HG03521 (cell line): ENCODE measurements around the gene IQCE.

Source experiments
- ATAC-seq: cut with Tn5 transposase; IDR thresholded peaks from one replicate; pipeline ENCODE4 v1.9.1; 2021; ENCODE audit warnings: mild to moderate bottlenecking, moderate library complexity; ENCODE audit not compliant: unreplicated experiment

Gene IQCE

DNA sequence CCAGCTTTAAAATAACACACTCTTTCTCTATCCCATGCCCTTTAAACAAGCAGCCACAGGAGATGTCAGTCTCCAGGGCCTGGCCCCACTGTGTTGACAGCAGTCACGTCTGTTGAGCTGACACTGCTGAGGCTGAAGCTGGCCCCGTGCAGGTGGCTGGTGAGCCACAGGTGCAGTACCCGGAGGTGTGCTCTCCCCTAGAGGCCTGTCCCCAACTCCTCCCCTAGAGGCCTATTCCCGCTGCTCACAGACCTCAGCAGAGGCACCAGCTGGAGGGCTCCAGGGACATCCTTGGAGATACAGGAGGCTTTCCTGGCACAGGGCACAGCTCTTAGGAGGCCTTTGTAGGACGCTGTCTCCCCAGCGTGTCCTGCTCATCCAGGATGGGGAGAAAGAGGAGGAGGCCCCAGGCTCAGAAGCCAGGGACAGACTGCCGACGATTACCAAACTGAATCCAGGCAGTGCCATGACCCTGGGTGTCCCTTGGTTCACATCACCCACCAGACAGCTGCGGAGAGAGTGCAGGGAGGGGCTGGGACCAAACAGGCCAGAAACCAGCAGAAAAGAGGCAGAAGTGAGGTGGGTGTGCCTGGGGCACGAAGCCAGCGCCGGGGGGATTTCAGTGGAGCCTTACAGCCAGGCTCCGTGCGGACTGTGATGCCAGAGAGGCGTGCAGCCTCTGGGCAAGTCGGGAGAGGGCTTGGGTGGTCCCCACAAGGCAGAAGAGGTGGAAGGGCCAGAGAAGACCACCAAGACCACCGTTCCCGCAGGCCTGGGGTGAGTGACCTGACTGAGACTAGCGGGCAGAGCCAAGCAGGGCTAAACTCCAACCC, 54.5 kb downstream of the IQCE start:
- ATAC-seq, result no peak

DNA sequence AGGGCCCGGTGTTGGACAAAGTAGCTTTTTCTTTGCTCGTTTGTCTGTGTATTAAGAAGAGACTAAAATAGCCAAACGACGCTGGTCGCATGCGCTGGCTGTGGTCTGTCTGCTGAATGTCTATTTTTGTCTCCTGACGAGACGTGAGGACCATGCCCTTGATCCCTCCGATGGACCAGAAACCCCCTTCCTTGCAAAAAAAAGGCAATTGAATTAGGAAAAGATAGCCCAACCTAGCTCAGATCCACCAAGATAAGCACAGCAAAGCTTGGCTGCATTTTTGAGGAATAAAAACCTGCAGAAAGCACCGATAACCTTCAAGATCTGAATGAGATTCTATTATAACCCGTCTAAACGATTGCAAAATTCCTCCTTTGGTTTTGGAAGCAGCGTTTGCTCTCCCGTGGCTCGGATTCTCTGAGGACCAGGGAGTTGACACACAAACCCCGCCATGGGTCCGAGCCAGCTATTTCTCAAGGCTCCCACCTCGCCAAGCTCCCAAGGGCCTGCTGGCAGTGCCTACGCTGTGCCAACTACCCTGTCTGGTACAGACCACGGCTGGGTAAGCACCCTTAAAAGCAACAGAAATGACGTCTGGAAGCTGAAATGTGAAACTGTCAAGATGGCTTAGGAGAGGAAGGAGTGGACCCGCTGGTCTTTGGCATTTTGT, 55.3 kb downstream of the IQCE start:
- ATAC-seq, result no peak

DNA sequence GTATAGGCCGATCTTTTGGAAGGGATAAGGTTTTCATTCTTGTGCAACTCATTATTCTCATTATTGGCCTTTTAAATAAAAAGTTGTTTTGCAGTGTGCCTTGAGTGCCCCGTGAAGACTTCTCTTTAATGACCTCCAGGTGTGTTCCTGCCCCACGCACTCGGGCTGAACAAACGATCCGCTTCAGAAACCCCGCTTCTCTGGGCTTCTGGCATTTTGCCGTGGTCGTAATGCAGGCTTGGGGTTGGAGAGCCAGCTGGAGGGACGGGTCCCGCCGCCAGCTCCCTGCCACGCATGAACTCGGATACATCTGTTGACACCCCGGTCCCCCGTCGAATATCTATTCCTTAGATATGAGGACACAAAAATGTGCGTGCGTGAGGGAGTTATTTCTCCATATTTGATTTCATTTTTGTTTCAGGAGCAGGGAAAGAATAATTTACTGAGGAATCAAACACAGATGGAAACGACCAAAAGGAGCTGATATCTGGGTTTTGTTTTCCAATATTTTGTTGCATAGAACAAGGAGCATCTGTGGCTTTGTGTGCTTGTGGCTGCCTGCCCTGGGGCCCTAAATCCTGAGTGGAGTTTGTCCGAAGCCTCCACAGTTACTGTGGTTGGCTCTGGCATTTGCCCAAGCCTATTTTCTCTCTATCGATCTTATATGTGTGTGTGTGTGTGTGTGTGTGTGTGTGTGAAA, 56.0 kb downstream of the IQCE start:
- no peak for ATAC-seq

DNA sequence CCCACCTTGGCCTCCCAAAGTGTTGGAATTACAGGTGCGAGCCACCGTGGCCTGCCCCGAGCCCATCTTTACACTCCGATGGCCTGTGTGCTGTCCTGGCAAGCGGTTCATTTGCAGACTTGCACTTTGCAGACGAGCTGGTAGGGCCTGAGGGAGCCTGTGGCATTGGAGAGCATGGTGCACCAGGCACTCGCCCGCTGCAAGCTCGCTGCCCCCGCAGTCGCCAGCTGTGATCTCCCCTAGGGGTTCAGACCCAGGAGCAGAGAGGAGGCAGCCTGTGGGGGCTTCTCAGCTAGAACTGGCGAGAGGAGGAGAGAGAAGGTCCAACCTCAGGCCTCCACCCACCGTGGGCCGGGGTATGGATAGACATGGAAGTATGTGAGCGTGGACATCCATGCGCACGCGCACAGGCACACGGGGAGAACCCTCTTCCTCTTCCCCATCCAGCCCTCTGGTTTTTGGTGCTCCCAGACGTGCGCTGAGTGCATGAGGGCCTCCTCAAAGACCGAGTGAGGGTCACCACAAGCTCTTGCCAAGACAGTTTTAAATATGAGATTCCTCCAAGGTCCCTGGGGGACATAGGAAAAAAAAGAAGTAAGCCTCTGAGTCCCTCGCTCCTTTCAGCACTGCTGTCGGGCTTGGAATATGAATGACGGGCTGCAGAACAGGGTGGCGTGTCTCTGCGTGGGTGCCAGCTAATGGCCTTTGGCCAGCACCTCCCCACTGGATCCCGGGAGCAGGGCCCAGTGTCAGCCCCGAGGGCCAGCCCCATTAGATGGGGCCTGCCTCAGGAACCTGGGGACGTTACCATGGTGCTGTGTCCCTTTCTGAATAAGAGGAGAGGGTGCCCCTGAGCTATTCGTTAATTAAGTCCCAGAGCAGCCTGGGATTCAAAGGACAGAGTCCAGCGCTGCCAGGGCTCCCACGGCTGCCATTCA, 57.9 kb downstream of the IQCE start:
- ATAC-seq, result no peak

DNA sequence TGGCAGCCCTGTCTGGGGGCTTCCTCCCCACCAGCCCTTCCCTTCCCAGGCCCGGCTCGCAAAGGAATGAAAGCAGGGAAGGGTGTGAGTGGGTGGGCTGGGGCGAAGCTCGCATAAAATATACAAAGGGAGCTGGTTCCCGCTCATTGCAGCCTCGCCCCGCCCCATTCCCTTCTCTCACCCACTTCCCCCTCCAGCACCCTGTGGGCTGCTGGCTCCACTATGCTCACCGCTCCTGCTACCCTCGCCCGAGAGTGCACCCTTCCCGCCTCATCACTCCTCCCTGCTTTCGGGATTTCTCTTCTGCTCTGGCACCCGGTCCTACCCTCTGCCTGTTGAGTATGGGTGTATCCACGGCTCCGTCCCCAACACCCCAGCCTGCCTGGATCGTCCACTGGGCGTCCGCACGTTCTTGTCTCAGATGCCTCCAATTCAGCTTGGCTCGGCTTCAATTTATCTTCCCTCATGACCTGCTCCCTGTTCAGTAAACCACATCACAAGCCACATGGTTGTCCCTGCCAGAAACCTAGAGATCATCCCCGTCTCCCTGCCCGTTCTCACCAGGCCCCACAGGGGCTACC, 58.6 kb downstream of the IQCE start:
- ATAC-seq, result no peak

DNA sequence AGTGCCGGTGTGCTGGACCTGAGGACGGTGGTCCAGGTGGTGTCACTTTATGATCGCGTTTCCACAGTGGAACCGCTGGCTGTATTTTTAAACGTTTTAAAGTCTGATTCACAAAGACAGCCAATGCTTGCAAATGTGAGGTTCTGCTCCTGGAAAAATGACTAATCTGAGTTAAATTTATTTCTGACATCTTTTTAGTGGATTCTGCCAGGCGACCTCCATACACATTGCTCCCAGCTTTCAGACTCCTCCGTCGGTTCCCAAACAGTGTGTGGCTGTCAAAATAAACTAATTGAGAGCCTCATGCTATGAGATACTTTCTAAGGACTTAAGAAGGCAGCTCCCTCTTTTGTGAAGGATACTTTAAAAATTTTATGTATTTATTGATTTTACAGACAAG, 60.3 kb downstream of the IQCE start:
- no peak for ATAC-seq

GRCh38 chr7:2621061-2621828, 62.5 kb downstream of the IQCE start:
- no peak for ATAC-seq

DNA sequence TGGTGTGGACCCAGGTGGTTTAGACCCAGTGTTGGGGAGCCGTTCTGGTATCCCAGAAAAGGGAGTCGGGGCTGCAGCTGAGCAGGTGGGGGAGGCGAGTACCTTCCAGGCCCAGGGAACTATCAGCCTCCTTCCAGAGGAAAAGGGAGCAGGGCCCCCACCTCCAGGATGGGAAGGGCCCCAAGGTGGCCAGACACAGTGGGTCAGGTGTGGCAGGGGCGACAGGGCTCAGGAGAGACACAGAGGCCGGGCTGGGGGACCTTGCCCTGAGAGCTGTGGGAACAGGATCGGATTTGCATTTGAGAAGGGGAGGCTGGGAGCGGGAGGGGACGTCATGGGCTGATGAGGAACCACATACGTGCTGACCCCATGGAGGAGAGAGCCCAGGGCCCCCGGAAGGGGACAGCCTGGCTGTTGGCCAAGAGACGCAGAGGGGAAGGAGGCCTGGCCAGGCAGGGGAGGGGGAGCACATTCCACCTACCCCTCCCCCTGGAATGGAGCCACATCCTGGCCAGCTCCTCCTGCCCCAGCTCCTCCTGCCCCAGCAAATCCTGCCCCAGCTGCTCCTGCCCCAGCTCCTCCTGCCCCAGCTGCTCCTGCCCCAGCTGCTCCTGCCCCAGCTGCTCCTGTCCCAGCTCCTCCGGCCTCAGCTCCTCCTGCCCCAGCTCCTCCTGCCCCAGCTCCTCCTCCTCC, 63.3 kb downstream of the IQCE start:
- ATAC-seq, result no peak

GRCh38 chr7:2622869-2623697, 64.3 kb downstream of the IQCE start:
- no peak for ATAC-seq

DNA sequence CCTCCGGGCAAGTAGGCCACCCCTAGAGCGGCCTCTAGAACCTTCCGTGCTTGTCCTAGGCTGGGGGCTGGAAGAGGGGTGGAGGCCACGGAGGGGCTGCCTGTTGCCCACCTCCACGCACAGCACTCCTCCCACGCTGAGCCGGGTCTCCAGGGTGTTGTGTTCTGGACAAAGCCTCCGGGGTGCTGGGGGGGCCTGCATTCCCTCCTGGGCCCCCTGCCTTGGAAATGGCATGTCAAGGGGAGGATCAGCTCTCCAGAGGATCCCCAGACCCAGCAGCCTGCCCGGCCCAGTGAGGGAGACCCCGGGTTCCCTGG, 64.9 kb downstream of the IQCE start:
- ATAC-seq, result no peak

- no peak for ATAC-seq
Observed at GRCh38 chr7:2624293-2624886, 65.6 kb downstream of the IQCE start.

GRCh38 chr7:2626498-2627117, 67.8 kb downstream of the IQCE start:
- ATAC-seq, result no peak

DNA sequence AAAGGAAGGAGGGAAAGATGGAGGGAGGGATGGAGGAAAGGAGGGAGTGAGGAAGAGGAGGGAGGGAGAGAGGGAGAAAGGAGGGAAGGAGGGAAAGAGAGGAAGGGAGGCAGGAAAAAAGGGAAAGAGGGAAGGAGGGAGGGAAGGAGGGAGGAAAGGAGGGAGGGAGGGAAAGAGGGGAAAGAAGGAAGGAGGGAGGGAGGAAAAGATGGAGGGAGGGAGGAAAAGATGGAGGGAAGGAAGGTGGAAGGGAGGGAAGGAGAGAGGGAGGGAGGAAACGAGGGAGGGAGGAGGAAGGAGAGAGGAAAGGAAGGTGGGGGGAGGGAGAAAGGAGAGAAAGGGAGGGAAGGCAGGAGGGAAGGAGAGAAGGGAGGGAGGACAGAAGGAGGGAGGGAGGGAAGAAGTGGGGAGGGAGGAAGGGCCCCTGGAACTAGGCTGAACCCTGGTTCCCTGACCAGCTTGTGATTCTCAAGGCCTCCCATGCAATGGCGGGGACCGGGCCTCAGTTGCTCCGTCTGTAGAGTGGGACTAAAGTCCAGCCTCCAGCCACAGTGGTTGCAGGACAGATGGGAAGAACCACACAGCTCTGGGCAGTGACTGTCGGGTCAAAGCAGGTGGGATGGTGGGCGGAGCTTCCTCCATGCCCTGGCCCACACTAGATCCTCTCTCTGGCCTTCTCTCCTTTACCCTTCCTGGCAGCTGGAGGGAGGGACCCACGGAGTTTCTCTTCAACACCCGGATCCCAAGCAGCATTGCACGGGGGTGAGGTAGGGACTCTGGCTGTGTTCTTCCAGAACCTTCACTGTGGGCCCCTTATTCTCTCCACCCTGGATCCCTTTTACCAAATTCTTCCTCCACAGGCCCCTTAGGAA, 68.7 kb downstream of the IQCE start:
- ATAC-seq, result no peak

GRCh38 chr7:2628130-2628482, 69.3 kb downstream of the IQCE start:
- ATAC-seq, result no peak

DNA sequence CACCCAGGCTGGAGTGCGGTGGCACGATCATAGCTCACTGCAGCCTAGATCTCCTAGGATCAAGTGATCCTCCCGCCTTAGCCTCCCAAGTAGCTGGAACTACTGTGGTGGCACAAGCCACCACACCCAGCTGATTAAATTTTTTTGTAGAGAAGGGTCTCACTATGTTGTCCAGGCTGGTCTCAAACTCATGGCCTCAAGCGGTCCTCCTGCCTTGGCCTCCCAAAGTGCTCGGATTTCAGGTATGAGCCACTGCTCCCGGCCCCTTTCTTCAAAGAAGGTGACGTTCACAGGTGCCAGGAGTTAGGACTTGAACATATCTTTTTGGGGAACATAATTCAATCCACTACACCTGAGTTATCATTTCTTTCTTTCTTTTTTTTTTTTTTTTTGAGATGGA, 70.1 kb downstream of the IQCE start:
- no peak for ATAC-seq

- ATAC-seq, result no peak
Observed at GRCh38 chr7:2629746-2630681, 71.2 kb downstream of the IQCE start.
